Ishikawa (cell line): ENCODE data around the gene PPM1L.

Experiments
- CEBPB ChIP-seq: IDR thresholded peaks from 2 replicates; pipeline ENCODE4 v1.6.1; 2012
- CREB1 ChIP-seq: IDR thresholded peaks from 2 replicates; pipeline ENCODE4 v1.6.1; 2012; ENCODE audit warnings: low read depth
- EGR1 ChIP-seq: IDR thresholded peaks from 2 replicates; pipeline ENCODE4 v1.6.1; 2012
- EP300 ChIP-seq: IDR thresholded peaks from 2 replicates; pipeline ENCODE4 v1.6.1; 2012; ENCODE audit warnings: borderline replicate concordance
- FOXM1 ChIP-seq: IDR thresholded peaks from 2 replicates; pipeline ENCODE4 v1.6.1; 2012; ENCODE audit warnings: low read depth, borderline replicate concordance
- NFIC ChIP-seq: IDR thresholded peaks from 2 replicates; pipeline ENCODE4 v1.6.1; 2012
- RAD21 ChIP-seq: IDR thresholded peaks from 2 replicates; pipeline ENCODE4 v1.6.1; 2012; ENCODE audit warnings: low read depth
- TAF1 ChIP-seq: IDR thresholded peaks from 2 replicates; pipeline ENCODE4 v1.6.1; 2012; ENCODE audit warnings: low read depth, mild to moderate bottlenecking
- TCF12 ChIP-seq: IDR thresholded peaks from 2 replicates; pipeline ENCODE4 v1.6.1; 2012; ENCODE audit warnings: low read depth
- TEAD4 ChIP-seq: IDR thresholded peaks from 2 replicates; pipeline ENCODE4 v1.6.1; 2012
- USF1 ChIP-seq: IDR thresholded peaks from 2 replicates; pipeline ENCODE4 v1.6.1; 2012
- YY1 ChIP-seq: IDR thresholded peaks from 2 replicates; pipeline ENCODE4 v1.6.1; 2012; ENCODE audit warnings: low read depth
- ZBTB7A ChIP-seq: IDR thresholded peaks from 2 replicates; pipeline ENCODE4 v1.6.1; 2012; ENCODE audit warnings: low read depth
- TF ChIP-seq, protein P1 (sequence below): IDR thresholded peaks from 2 replicates; pipeline ENCODE4 v1.6.1; 2012; ENCODE audit warnings: low read depth, mild to moderate bottlenecking
- TF ChIP-seq, protein P2 (sequence below): IDR thresholded peaks from 2 replicates; pipeline ENCODE4 v1.6.1; 2012

Gene PPM1L

DNA sequence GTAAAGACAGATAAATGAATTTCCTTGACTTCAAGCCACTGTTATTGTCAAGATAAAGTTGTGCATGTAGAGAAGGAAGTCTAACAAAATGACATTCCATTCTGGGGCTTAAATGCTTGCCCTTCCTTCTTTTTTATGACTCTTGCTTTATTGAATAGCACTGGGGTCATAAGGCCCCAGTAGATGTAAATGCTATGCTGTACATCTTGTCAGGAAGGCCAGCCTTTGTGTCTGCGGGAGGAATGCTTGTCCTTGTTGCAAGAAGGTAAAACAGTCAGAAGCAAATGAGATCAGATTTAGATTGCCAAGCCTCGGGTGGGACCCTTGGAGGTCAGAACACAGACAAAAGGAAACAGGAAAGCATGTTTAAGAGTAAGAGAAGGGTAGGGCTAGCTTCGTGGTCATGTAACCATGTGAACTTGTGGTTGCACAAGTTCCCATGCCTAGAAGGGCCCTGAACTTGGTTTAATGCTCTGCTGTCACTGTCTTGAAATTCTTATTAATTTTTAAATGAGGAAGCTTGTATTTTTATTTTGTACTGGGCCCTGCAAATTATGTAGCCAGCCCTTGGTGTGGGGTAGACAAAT lies 81.5 kb downstream of the PPM1L start:
- TF ChIP-seq CEBPB: no peak

GRCh38 chr3:160840590-160840989 lies 84.6 kb downstream of the PPM1L start:
- TF ChIP-seq, protein P1, sequence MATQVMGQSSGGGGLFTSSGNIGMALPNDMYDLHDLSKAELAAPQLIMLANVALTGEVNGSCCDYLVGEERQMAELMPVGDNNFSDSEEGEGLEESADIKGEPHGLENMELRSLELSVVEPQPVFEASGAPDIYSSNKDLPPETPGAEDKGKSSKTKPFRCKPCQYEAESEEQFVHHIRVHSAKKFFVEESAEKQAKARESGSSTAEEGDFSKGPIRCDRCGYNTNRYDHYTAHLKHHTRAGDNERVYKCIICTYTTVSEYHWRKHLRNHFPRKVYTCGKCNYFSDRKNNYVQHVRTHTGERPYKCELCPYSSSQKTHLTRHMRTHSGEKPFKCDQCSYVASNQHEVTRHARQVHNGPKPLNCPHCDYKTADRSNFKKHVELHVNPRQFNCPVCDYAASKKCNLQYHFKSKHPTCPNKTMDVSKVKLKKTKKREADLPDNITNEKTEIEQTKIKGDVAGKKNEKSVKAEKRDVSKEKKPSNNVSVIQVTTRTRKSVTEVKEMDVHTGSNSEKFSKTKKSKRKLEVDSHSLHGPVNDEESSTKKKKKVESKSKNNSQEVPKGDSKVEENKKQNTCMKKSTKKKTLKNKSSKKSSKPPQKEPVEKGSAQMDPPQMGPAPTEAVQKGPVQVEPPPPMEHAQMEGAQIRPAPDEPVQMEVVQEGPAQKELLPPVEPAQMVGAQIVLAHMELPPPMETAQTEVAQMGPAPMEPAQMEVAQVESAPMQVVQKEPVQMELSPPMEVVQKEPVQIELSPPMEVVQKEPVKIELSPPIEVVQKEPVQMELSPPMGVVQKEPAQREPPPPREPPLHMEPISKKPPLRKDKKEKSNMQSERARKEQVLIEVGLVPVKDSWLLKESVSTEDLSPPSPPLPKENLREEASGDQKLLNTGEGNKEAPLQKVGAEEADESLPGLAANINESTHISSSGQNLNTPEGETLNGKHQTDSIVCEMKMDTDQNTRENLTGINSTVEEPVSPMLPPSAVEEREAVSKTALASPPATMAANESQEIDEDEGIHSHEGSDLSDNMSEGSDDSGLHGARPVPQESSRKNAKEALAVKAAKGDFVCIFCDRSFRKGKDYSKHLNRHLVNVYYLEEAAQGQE: no peak

DNA sequence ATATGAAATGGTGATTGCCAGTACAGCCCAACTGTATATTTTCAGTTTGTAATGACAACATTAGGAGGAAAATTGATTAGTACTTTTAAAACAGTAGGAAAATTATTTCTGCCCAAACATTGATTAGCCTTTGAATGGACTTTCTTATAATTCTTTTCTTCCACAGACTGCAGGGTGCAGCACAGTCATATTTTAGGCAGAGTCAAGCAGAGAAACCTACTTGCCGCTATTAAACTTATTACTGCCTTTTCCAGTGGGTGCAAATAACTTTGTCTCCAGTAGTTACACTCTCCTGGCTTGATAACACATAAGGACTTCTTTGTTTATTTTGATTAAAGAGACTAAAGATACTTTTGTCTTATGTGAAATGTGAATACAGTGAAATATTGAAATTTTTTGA lies 85.4 kb downstream of the PPM1L start:
- TF ChIP-seq, protein P2, sequence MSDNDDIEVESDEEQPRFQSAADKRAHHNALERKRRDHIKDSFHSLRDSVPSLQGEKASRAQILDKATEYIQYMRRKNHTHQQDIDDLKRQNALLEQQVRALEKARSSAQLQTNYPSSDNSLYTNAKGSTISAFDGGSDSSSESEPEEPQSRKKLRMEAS: no peak
- TF ChIP-seq EP300 (no peak), EGR1 (no peak), NFIC (no peak), CEBPB (no peak), RAD21 (no peak), TCF12 (no peak), CREB1 (no peak), TAF1 (no peak), FOXM1 (no peak), TEAD4 (no peak), YY1 (no peak)

- TF ChIP-seq TCF12 (no peak), YY1 (no peak), ZBTB7A (no peak), TEAD4 (no peak)
- TF ChIP-seq, protein P1: no peak
Observed at GRCh38 chr3:160842021-160843005, 86.3 kb downstream of the PPM1L start.

GRCh38 chr3:160851629-160852210 lies 95.7 kb downstream of the PPM1L start:
- TF ChIP-seq, protein P2: no peak
- TF ChIP-seq EP300 (no peak), CREB1 (no peak), TEAD4 (no peak), USF1 (no peak), TAF1 (no peak), TCF12 (no peak), YY1 (no peak), ZBTB7A (no peak), EGR1 (no peak), NFIC (no peak), CEBPB (no peak), FOXM1 (no peak)
- TF ChIP-seq, protein P1: no peak
